IPS-18a (cell line): ENCODE results near the gene UNC80.

Experiments used
- H3K27ac ChIP-seq: one replicate; pipeline ENCODE4 v1.5.1; 2013; ENCODE audit warnings: low read length
- H3K27me3 ChIP-seq: one replicate; pipeline ENCODE4 v1.6.1; 2013; ENCODE audit warnings: mild to moderate bottlenecking, low read length; ENCODE audit not compliant: control insufficient read depth, insufficient read depth
- H3K36me3 ChIP-seq: one replicate; pipeline ENCODE4 v1.6.1; 2013; ENCODE audit warnings: low read depth, low read length; ENCODE audit not compliant: control insufficient read depth
- H3K4me1 ChIP-seq: one replicate; pipeline ENCODE4 v1.6.1; 2013; ENCODE audit warnings: low read depth, low read length; ENCODE audit not compliant: control insufficient read depth
- H3K4me3 ChIP-seq: one replicate; pipeline ENCODE4 v1.5.1; 2013; ENCODE audit warnings: low read length
- H3K9ac ChIP-seq: one replicate; pipeline ENCODE4 v1.6.1; 2013; ENCODE audit warnings: mild to moderate bottlenecking, low read length, moderate library complexity
- H3K9me3 ChIP-seq: one replicate; pipeline ENCODE4 v1.6.1; 2013; ENCODE audit warnings: low read depth, low read length; ENCODE audit not compliant: control insufficient read depth

UNC80 gene, protein sequence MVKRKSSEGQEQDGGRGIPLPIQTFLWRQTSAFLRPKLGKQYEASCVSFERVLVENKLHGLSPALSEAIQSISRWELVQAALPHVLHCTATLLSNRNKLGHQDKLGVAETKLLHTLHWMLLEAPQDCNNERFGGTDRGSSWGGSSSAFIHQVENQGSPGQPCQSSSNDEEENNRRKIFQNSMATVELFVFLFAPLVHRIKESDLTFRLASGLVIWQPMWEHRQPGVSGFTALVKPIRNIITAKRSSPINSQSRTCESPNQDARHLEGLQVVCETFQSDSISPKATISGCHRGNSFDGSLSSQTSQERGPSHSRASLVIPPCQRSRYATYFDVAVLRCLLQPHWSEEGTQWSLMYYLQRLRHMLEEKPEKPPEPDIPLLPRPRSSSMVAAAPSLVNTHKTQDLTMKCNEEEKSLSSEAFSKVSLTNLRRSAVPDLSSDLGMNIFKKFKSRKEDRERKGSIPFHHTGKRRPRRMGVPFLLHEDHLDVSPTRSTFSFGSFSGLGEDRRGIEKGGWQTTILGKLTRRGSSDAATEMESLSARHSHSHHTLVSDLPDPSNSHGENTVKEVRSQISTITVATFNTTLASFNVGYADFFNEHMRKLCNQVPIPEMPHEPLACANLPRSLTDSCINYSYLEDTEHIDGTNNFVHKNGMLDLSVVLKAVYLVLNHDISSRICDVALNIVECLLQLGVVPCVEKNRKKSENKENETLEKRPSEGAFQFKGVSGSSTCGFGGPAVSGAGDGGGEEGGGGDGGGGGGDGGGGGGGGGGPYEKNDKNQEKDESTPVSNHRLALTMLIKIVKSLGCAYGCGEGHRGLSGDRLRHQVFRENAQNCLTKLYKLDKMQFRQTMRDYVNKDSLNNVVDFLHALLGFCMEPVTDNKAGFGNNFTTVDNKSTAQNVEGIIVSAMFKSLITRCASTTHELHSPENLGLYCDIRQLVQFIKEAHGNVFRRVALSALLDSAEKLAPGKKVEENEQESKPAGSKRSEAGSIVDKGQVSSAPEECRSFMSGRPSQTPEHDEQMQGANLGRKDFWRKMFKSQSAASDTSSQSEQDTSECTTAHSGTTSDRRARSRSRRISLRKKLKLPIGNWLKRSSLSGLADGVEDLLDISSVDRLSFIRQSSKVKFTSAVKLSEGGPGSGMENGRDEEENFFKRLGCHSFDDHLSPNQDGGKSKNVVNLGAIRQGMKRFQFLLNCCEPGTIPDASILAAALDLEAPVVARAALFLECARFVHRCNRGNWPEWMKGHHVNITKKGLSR (N-terminal part only)

DNA sequence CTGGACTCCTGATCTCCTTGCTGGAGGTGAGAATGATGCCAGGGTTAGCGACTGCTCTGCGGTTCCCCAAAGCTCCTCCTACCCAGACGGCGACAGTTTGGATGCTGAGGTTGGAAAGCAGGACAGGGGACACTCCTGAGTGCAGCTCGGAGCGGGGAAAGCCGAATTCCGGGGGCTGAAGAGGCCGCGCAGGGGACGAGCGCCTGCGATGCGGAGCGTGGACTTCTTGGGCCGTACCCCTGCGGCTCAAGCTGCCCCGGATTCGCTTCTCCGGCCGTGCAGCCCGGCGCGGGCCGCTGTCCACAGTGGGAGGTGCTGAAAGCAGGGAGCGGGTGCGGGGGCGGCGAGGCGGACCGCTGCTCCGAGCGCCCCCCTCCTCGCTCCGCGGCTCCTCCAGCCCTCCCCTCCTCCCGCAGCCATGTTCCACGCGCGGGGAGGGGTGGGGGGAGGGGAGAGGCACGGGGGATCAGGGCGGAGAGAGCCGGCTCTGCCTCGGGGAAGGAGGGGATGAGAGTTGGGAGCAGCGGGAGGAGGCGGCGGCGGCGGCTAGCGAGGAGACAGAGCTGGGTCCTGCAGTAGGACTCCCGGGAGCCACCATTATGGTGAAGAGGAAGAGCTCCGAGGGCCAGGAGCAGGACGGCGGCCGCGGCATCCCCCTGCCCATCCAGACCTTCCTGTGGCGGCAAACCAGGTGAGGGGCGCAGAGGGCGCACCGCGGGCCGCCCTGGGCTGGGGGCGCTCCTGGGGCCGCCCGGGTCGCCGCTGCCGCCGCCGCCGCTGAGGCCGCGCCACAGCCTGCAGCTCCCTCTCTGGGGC, at the start of gene UNC80:
Gene UNC80 (plus strand): TSS at position 359 of the 816 bp plus-strand sequence. CDS start 241 bp downstream, at position 600.
- Histone ChIP-seq H3K36me3 (no peaks in the 10 kb centered on the region), H3K4me3 (peak within 1 kb of the TSS; percentile 66), H3K27ac (no peak within 1 kb of the TSS), H3K9me3 (no peaks in the 10 kb centered on the region), H3K27me3 (peaks cover 62% of the 10 kb centered on the region), H3K9ac (no peak within 1 kb of the TSS), H3K4me1 (peaks cover 4% of the 10 kb centered on the region)

GRCh38 chr2:209726311-209726710, 45.3 kb upstream of the UNC80 start:
- Histone ChIP-seq H3K27ac (no peak overlapping the region), H3K4me3 (no peak overlapping the region), H3K4me1 (no peaks in the 10 kb centered on the region)

GRCh38 chr2:209727077-209727476, 44.6 kb upstream of the UNC80 start:
- Histone ChIP-seq H3K4me3 (no peak overlapping the region), H3K27ac (no peak overlapping the region), H3K4me1 (no peaks in the 10 kb centered on the region), H3K27me3 (no peaks in the 10 kb centered on the region), H3K36me3 (no peaks in the 10 kb centered on the region), H3K9ac (no peak overlapping the region), H3K9me3 (no peaks in the 10 kb centered on the region)

More at GRCh38 chr2:209726311-209726710, 45.3 kb upstream of the UNC80 start:
- H3K9me3 ChIP-seq = no peaks in the 10 kb centered on the region
- H3K27me3 ChIP-seq = no peaks in the 10 kb centered on the region
- H3K36me3 ChIP-seq = no peaks in the 10 kb centered on the region
- no peak overlapping the region for H3K9ac ChIP-seq

GRCh38 chr2:209734805-209735204, 36.8 kb upstream of the UNC80 start:
- H3K9me3 ChIP-seq = no peaks in the 10 kb centered on the region
- no peak overlapping the region for H3K4me3 ChIP-seq
- H3K4me1 ChIP-seq = no peaks in the 10 kb centered on the region
- H3K36me3 ChIP-seq = no peaks in the 10 kb centered on the region
- no peak overlapping the region for H3K27ac ChIP-seq
- no peak overlapping the region for H3K9ac ChIP-seq
- no peaks in the 10 kb centered on the region for H3K27me3 ChIP-seq

DNA sequence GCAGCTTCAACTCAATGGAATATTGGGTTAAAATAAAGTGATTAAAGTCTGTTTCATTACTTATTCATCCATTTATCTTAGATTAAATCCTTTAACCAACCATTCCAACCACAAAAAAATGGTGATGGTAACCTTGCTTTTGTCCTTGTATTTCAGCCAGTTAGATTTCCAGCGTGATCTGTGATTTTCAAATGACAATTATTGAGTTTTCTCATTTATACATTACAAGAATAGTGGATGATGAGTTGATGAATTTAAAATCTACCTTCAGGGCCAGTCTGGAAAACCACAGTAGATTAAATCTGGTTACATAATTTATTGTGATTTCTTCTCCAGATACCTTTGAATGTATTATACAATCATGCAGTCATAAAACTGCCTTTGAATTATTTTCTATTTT, 29.7 kb upstream of the UNC80 start:
- H3K9ac ChIP-seq = no peak overlapping the region
- no peaks in the 10 kb centered on the region for H3K27me3 ChIP-seq
- H3K36me3 ChIP-seq = no peaks in the 10 kb centered on the region
- no peak overlapping the region for H3K27ac ChIP-seq
- no peak overlapping the region for H3K4me3 ChIP-seq
- H3K4me1 ChIP-seq = no peaks in the 10 kb centered on the region
- no peaks in the 10 kb centered on the region for H3K9me3 ChIP-seq

- H3K27me3 ChIP-seq = peaks cover 59% of the 10 kb centered on the region
- H3K9me3 ChIP-seq = no peaks in the 10 kb centered on the region
- no peak overlapping the region for H3K9ac ChIP-seq
- H3K36me3 ChIP-seq = no peaks in the 10 kb centered on the region
- peaks cover 8% of the 10 kb centered on the region for H3K4me1 ChIP-seq
- H3K4me3 ChIP-seq = no peak overlapping the region
- H3K27ac ChIP-seq = no peak overlapping the region
Measured at GRCh38 chr2:209753020-209753419, 18.6 kb upstream of the UNC80 start.

GRCh38 chr2:209757163-209757562, 14.5 kb upstream of the UNC80 start:
- Histone ChIP-seq H3K4me3 (no peak overlapping the region), H3K27me3 (peaks cover 100% of the 10 kb centered on the region), H3K9me3 (no peaks in the 10 kb centered on the region), H3K27ac (no peak overlapping the region), H3K9ac (no peak overlapping the region), H3K4me1 (peaks cover 8% of the 10 kb centered on the region), H3K36me3 (no peaks in the 10 kb centered on the region)

DNA sequence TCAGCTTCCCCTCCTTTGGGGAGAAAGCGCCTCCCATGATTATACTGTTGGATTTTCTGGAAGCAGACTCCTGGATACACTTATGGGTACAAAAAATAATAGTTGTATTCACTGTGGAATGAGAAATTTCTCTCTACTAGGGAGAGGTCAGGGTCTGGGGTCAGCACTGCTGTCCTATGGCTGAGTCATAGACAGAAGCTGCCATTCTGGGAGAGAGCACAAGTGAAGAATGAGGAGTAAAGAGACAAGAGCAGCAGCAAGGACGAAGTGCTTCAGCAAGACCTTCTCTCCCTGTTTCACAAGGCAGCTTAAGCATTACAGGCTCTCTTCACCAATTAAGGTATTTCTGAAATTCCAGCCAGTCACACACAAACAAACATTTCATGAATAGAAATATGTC, 10.1 kb upstream of the UNC80 start:
- H3K27ac ChIP-seq = no peak overlapping the region
- H3K36me3 ChIP-seq = no peaks in the 10 kb centered on the region
- H3K4me1 ChIP-seq = peaks cover 8% of the 10 kb centered on the region
- H3K9ac ChIP-seq = no peak overlapping the region
- H3K27me3 ChIP-seq = peaks cover 86% of the 10 kb centered on the region
- H3K4me3 ChIP-seq = no peak overlapping the region
- H3K9me3 ChIP-seq = no peaks in the 10 kb centered on the region

- Histone ChIP-seq H3K4me3 (no peak overlapping the region), H3K27ac (no peak overlapping the region), H3K9me3 (no peaks in the 10 kb centered on the region), H3K36me3 (no peaks in the 10 kb centered on the region), H3K27me3 (peaks cover 86% of the 10 kb centered on the region), H3K9ac (no peak overlapping the region), H3K4me1 (peaks cover 1% of the 10 kb centered on the region)
Measured at GRCh38 chr2:209762563-209762962, 9.1 kb upstream of the UNC80 start.

DNA sequence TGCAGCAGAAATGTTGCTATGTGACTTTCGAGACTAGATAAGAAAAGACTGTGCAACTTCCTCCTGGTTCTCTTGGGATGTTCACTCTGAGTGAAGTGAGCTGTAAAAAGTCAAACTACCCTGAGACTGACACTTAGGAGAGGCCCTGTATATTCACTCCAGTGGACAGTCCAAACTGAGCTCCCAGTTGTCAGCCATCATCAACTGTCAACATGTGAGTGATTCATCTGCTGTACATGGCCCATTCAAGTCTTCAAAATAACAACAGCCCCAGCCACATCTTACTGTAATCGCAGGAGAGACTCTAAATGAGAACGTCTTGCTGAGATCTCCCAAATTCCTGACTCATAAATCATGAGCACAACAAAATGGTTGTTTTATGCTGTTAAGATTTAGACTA, 8.5 kb upstream of the UNC80 start:
- H3K4me1 ChIP-seq = no peaks in the 10 kb centered on the region
- no peak overlapping the region for H3K27ac ChIP-seq
- no peaks in the 10 kb centered on the region for H3K9me3 ChIP-seq
- no peak overlapping the region for H3K9ac ChIP-seq
- no peaks in the 10 kb centered on the region for H3K36me3 ChIP-seq
- H3K4me3 ChIP-seq = no peak overlapping the region
- H3K27me3 ChIP-seq = peaks cover 86% of the 10 kb centered on the region
